ENCODE measurements around the gene NES. TPM values are rescaled to one million over a fixed set of nuclear protein-coding genes. Genes with fewer than 3 reads are reported as not detected.

NES gene
- total and polyA plus RNA-seq, 7 donors: 12.3 to 581 (median 40.5) TPM

- H3K27me3 ChIP-seq (ENCODE audit: insufficient read depth in 3 of 3, low read length in 2 of 3): no peaks in the 10 kb centered on the region
- DNase-seq (no peak), ATAC-seq (no peak)
- no peaks in the 10 kb centered on the region for H3K9me3 ChIP-seq
- intact Hi-C loops (cut with DNase I): no loop called here
- no peak overlapping the region for H3K4me3 ChIP-seq
- TF ChIP-seq CTCF (IDR thresholded peaks at IDR 0.05): no peak
- H3K27ac ChIP-seq: no peak overlapping the region
- 91 to 95% (median 93%) methylated on average over 4 of the region's 4 CpGs for WGBS, 3 donors
- H3K36me3 ChIP-seq (ENCODE audit: insufficient read depth in 1 of 2, low read depth in 1 of 2): peaks cover 7 to 49% of the 10 kb centered on the region in 2 donors
- peaks cover 23% of the 10 kb centered on the region for H3K4me1 ChIP-seq
Measured at GRCh38 chr1:156721535-156721934, 44.3 kb upstream of the NES start.

GRCh38 chr1:156721131-156721530, 43.9 kb upstream of the NES start:
- H3K4me1 ChIP-seq: peaks cover 19% of the 10 kb centered on the region
- DNase-seq (no peak), ATAC-seq (no peak)
- H3K36me3 ChIP-seq (ENCODE audit: insufficient read depth in 1 of 2, low read depth in 1 of 2): peaks cover 7 to 45% of the 10 kb centered on the region in 2 donors
- no peaks in the 10 kb centered on the region for H3K9me3 ChIP-seq
- H3K4me3 ChIP-seq: no peak overlapping the region
- intact Hi-C loops (cut with DNase I): no loop called here
- no peaks in the 10 kb centered on the region for H3K27me3 ChIP-seq (ENCODE audit: insufficient read depth in 3 of 3, low read length in 2 of 3)
- 65 to 76% (median 66%) methylated on average over 2 of the region's 2 CpGs for WGBS, 3 donors
- TF ChIP-seq CTCF (IDR thresholded peaks at IDR 0.05): no peak
- no peak overlapping the region for H3K27ac ChIP-seq

GRCh38 chr1:156717351-156717750, 40.1 kb upstream of the NES start:
- H3K4me3 ChIP-seq: no peak overlapping the region
- no peaks in the 10 kb centered on the region for H3K4me1 ChIP-seq
- no peaks in the 10 kb centered on the region for H3K27me3 ChIP-seq (ENCODE audit: insufficient read depth in 3 of 3, low read length in 2 of 3)
- 80 to 83% (median 80%) methylated on average over 4 of the region's 4 CpGs for WGBS, 3 donors
- no peak overlapping the region for H3K27ac ChIP-seq
- no peak for ATAC-seq
- peaks cover 0 to 18% of the 10 kb centered on the region in 2 donors for H3K36me3 ChIP-seq (ENCODE audit: insufficient read depth in 1 of 2, low read depth in 1 of 2)
- H3K9me3 ChIP-seq: no peaks in the 10 kb centered on the region
- no peak for TF ChIP-seq CTCF (IDR thresholded peaks at IDR 0.05)
- no peak for DNase-seq
- intact Hi-C loops (cut with DNase I): loop anchor here in 1 of 2 donors (10.0 kb wide), 1 partner anchor 167 kb away; no protein-coding TSS in a partner anchor

- Histone ChIP-seq H3K27me3 (ENCODE audit: insufficient read depth in 3 of 3, low read length in 2 of 3) (no peaks in the 10 kb centered on the region), H3K4me1 (no peaks in the 10 kb centered on the region), H3K4me3 (no peak overlapping the region), H3K27ac (no peak overlapping the region), H3K9me3 (no peaks in the 10 kb centered on the region), H3K36me3 (ENCODE audit: insufficient read depth in 1 of 2, low read depth in 1 of 2) (no peaks in the 10 kb centered on the region)
- no peak for TF ChIP-seq CTCF (IDR thresholded peaks at IDR 0.05)
- ATAC-seq (no peak), DNase-seq (no peak)
- intact Hi-C loops (cut with DNase I): loop anchor here in 1 of 2 donors (10.0 kb wide), 1 partner anchor 170 kb away; no protein-coding TSS in a partner anchor
- 75 to 79% (median 78%) methylated on average over 3 of the region's 3 CpGs for WGBS, 3 donors
Measured at GRCh38 chr1:156714830-156715229, 37.6 kb upstream of the NES start.

- Histone ChIP-seq H3K27ac (no peak overlapping the region), H3K9me3 (no peaks in the 10 kb centered on the region), H3K27me3 (ENCODE audit: insufficient read depth in 3 of 3, low read length in 2 of 3) (no peaks in the 10 kb centered on the region), H3K36me3 (ENCODE audit: insufficient read depth in 1 of 2, low read depth in 1 of 2) (no peaks in the 10 kb centered on the region), H3K4me3 (no peak overlapping the region), H3K4me1 (no peaks in the 10 kb centered on the region)
- no peak for TF ChIP-seq CTCF (IDR thresholded peaks at IDR 0.05)
- 55 to 69% (median 68%) methylated on average over 3 of the region's 3 CpGs for WGBS, 3 donors
- intact Hi-C loops (cut with DNase I): loop anchor here in 1 of 2 donors (10.0 kb wide), 1 partner anchor 172 kb away; no protein-coding TSS in a partner anchor
- ATAC-seq (no peak), DNase-seq (peak in 1 of 2 donors; percentile 18)
Measured at GRCh38 chr1:156712626-156713025, 35.4 kb upstream of the NES start.
